Astrocyte of the cerebellum (primary cell): ENCODE results near the gene GMDS.

ENCODE experiments used
- DNase-seq: peaks from one replicate; pipeline ENCODE4 v3.0.0-alpha.2; 2011; ENCODE audit warnings: low read depth
- H3K4me3 ChIP-seq: 2 replicates; pipeline ENCODE4 v1.5.1; 2011; ENCODE audit warnings: mild to moderate bottlenecking, low read depth, low read length, moderate library complexity
- in situ Hi-C: cut with HindIII; loops from 2 replicates; pipeline ENCODE4 v1.10.0; 2017; ENCODE audit warnings: low sequenced_read_pairs
- TF ChIP-seq, protein P1 (sequence below): IDR thresholded peaks from 2 replicates; pipeline ENCODE4 v1.5.1; 2012; ENCODE audit warnings: low read length, low read depth, moderate library complexity, mild to moderate bottlenecking; ENCODE audit errors: missing control alignments

The GMDS gene

DNA sequence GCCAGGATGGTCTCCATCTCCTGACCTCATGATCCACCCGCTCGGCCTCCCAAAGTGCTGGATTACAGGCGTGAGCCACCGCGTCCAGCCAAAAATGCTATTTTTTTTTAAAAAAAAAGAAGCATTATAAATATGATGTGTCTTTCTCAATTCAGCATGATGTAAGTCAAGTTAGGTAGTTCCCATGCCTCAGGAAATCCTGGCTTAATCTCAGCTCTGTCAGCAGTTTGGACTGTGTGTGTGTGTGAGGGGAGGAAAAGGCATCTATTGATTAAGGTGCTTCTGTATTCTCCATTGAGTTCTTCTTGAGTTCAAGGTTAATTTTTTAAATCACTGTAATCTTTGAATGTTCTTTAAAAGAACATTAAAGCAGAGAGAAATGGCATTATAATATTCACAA lies 51.5 kb downstream of the GMDS start:
- no peak for DNase-seq
- TF ChIP-seq, protein P1, sequence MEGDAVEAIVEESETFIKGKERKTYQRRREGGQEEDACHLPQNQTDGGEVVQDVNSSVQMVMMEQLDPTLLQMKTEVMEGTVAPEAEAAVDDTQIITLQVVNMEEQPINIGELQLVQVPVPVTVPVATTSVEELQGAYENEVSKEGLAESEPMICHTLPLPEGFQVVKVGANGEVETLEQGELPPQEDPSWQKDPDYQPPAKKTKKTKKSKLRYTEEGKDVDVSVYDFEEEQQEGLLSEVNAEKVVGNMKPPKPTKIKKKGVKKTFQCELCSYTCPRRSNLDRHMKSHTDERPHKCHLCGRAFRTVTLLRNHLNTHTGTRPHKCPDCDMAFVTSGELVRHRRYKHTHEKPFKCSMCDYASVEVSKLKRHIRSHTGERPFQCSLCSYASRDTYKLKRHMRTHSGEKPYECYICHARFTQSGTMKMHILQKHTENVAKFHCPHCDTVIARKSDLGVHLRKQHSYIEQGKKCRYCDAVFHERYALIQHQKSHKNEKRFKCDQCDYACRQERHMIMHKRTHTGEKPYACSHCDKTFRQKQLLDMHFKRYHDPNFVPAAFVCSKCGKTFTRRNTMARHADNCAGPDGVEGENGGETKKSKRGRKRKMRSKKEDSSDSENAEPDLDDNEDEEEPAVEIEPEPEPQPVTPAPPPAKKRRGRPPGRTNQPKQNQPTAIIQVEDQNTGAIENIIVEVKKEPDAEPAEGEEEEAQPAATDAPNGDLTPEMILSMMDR = no peak
- in situ Hi-C loops = loop anchor here (10.0 kb wide), 1 partner anchor 589 kb away; the partner anchor contains the start of gene FOXC1
- H3K4me3 ChIP-seq = no peak overlapping the region

DNA sequence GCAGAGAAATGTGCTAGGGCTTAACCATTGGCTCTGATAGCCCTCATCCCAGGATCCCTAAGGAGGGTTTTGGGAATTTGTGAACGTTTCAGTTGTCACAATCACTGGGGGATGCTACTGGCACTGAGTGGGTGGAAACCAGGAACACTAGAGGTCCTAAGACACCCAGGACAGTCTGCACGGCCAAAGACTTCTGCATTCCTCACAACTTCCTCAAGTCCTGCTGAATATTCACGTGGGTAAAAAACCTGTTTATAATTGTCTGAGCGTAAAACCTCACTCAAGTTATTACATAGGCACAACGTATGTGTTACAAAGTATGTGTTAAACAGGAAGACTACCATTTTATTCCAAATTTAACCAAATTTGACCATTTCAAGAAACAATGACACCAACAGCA lies 52.4 kb downstream of the GMDS start:
- TF ChIP-seq, protein P1 = no peak
- H3K4me3 ChIP-seq = no peak overlapping the region
- in situ Hi-C loops = loop anchor here (10.0 kb wide), 1 partner anchor 588 kb away; the partner anchor contains the start of gene FOXC1
- no peak for DNase-seq

GRCh38 chr6:2191390-2191740 lies 54.0 kb downstream of the GMDS start:
- TF ChIP-seq, protein P1 = no peak
- in situ Hi-C loops = loop anchor here (10.0 kb wide), 1 partner anchor 587 kb away; the partner anchor contains the start of gene FOXC1
- no peak overlapping the region for H3K4me3 ChIP-seq

DNA sequence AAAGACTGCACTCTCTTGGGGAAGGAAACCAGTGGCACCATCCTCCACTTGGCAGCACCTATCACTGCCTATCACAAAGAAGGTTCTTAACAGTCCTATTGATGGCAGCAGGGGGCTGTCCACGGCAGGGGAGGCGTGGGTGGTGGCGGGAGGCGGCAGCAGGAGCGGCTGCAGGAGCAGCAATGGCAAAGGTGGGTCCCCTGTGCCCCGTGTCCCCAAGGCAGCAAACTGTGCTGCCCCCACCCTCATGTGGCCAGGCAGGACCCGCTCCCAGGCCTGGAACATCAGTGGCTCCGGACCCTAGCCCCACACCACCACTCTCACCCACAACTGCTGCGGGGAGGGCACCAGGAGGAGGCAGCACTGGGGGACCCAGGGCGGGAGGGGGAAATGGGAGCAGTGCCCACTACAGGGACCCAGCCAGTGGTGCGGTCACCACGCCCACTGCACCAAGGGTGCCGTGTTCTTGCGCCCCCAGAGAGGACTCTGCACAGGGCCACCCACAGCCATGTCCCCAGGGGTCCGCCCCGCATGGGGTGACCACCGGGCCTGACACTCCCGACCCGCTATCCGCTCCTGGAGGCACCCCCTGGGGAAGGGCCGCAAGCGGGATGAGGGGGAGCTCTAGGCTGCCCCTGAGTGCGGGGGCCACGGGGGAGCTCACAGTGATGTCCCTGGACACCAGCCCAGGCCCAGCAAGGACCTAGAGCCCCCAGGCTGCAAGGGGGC lies 54.6 kb downstream of the GMDS start:
- in situ Hi-C loops = loop anchor here (10.0 kb wide), 1 partner anchor 586 kb away; the partner anchor contains the start of gene FOXC1
- TF ChIP-seq, protein P1 = no peak
- no peak for DNase-seq
- no peak overlapping the region for H3K4me3 ChIP-seq

More at GRCh38 chr6:2191390-2191740, 54.0 kb downstream of the GMDS start:
- DNase-seq = no peak

DNA sequence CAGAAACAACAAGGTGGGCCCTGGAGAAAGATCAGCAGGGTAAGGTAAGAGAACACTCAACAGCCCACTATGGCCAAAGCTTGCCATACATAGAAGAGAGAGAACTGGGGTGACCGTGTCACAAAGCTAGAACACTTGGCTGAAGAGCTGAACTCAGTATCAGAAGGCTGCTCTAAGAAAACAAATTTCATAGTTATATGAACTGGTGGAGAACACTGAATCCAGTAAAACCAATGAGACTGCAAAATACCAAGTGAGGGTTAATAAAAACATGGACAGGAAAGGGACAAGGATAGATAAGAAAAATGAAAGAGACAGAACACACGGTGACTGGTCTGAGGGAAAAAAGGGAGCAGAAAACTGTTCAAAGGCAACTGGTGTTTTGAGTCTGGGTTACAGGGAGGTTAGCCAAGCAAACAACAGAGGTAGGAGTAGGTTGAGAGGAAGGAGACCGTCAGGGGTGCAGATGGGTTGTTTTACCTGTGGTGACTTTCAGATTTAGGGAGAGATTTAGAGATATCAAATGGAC lies 56.5 kb downstream of the GMDS start:
- in situ Hi-C loops = no loop called here
- H3K4me3 ChIP-seq = no peak overlapping the region
- TF ChIP-seq, protein P1 = no peak
- DNase-seq = no peak

- TF ChIP-seq, protein P1 = no peak
- in situ Hi-C loops = no loop called here
- no peak for DNase-seq
- no peak overlapping the region for H3K4me3 ChIP-seq
These were observed 57.0 kb downstream of the GMDS start for GRCh38 chr6:2188397-2188796.
